Measurements from ENCODE around the gene PPP2R5D. TPM values are rescaled to one million over a fixed set of nuclear protein-coding genes. Genes with fewer than 3 reads are reported as not detected.

Gene PPP2R5D
- total and polyA plus RNA-seq, 9 donors: 34.7 to 54.8 (median 44.6) TPM

DNA sequence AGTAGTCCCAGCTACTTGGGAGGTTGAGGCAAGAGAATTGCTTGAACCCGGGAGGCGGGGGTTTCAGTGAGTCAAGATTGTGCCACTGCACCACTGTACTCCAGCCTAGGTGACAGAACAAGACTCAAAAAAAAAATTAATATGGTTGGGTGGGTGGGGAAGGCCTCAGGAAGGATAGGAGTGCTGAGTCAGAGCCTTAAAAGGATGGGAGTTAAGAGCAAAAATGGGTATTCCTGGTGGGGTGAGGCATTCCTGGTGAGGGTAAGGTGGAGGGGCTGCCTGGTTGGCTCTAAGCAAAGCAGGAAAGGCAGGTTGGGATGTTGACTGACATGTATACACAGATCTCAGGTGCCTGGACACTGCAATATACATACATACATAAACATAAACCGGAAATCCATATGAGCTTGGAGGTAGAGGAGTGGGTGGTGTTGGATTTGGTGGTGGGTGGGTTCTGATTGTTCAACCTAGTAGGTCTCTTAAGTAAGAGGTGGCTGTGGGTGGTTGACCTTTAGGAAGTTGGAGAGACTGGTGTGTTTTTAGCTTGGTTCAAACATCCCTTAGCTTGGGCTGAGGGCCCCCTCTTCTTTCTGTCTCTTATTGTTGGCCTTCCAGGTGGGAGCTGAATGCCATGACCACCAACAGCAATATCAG lies 35.8 kb downstream of the PPP2R5D start:
- WGBS (ENCODE audit: insufficient coverage): 100% methylated on average over 2 of the region's 3 CpGs
- Histone ChIP-seq H3K36me3 (ENCODE audit: control insufficient read depth, insufficient read depth, low read length) (peaks cover 57% of the 10 kb centered on the region), H3K27ac (ENCODE audit: low read length) (peak overlapping the region; percentile 97), H3K4me1 (ENCODE audit: control insufficient read depth, insufficient read depth, low read length) (peaks cover 56% of the 10 kb centered on the region), H3K9me3 (replicated peaks; ENCODE audit: control insufficient read depth, low read depth, low read length) (no peaks in the 10 kb centered on the region), H3K27me3 (ENCODE audit: control insufficient read depth, insufficient read depth, low read length) (no peaks in the 10 kb centered on the region), H3K4me3 (ENCODE audit: low read length) (no peak overlapping the region)
- no peak for DNase-seq

DNA sequence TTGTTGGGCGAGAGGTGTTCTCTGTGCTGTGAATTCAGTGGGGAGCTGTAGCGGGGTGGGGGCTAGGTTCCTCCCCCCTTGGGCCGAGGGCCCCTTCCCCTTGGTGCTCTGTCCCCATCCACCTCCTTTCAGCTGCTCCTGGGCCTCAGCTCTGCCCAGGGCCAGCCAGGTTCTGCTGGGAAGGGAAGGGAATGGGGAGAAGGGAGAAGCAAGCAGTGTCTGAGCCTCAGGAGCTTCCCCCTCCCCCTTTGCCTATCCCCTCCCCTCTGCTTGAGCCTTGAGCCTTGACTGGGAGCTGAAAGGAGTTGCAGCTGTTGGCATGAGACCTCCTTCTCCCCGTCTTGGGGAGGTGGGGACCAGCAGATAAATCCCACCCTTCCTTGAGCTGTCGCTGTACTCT lies 36.5 kb downstream of the PPP2R5D start:
- Histone ChIP-seq H3K36me3 (ENCODE audit: control insufficient read depth, insufficient read depth, low read length) (peaks cover 62% of the 10 kb centered on the region), H3K27ac (ENCODE audit: low read length) (peak overlapping the region; percentile 97)
- WGBS (ENCODE audit: insufficient coverage): no CpG with 5 or more reads among the region's 5 CpGs

GRCh38 chr6:43021270-43022047 lies 37.1 kb downstream of the PPP2R5D start, which contains the start of gene RRP36:
Gene RRP36 (plus strand): TSS chr6:43021623. CDS start chr6:43021655, 32 bp downstream.
- no peaks in the 10 kb centered on the region for H3K9me3 ChIP-seq (replicated peaks; ENCODE audit: control insufficient read depth, low read depth, low read length)

More for the DNA sequence above, 36.5 kb downstream of the PPP2R5D start:
- Histone ChIP-seq H3K27me3 (ENCODE audit: control insufficient read depth, insufficient read depth, low read length) (no peaks in the 10 kb centered on the region), H3K9me3 (replicated peaks; ENCODE audit: control insufficient read depth, low read depth, low read length) (no peaks in the 10 kb centered on the region), H3K4me3 (ENCODE audit: low read length) (peak overlapping the region; percentile 99), H3K4me1 (ENCODE audit: control insufficient read depth, insufficient read depth, low read length) (peaks cover 50% of the 10 kb centered on the region)
- peak; percentile 44 for DNase-seq

DNA sequence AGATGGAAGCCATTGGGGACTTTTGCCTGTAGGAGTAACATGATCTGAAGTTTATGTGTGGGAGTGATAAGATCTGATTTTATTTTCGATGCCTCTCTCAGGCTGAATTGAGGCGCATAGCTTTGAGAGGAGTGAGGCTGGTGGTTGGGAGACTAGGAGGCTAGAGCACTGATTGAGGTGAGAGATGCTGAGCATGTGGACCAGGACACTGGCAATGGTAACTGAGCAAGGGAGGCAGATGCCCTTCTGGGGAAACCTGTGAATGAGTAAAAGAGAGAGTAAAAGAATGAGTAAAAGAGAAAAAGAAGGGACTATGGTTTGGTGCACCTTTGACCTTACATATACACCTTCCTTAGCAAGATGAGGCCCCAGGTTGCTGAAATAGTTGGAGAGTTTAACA lies 40.1 kb downstream of the PPP2R5D start:
- no peaks in the 10 kb centered on the region for H3K27me3 ChIP-seq (ENCODE audit: control insufficient read depth, insufficient read depth, low read length)
- no peak overlapping the region for H3K27ac ChIP-seq (ENCODE audit: low read length)
- WGBS (ENCODE audit: insufficient coverage): 84% methylated on average over 2 of the region's 2 CpGs
- H3K4me1 ChIP-seq (ENCODE audit: control insufficient read depth, insufficient read depth, low read length): peaks cover 20% of the 10 kb centered on the region
- H3K9me3 ChIP-seq (replicated peaks; ENCODE audit: control insufficient read depth, low read depth, low read length): no peaks in the 10 kb centered on the region
- no peak for DNase-seq
- H3K36me3 ChIP-seq (ENCODE audit: control insufficient read depth, insufficient read depth, low read length): peaks cover 70% of the 10 kb centered on the region
- no peak overlapping the region for H3K4me3 ChIP-seq (ENCODE audit: low read length)

More at GRCh38 chr6:43021270-43022047, 37.1 kb downstream of the PPP2R5D start, which contains the start of gene RRP36:
- Histone ChIP-seq H3K27me3 (ENCODE audit: control insufficient read depth, insufficient read depth, low read length) (no peaks in the 10 kb centered on the region), H3K36me3 (ENCODE audit: control insufficient read depth, insufficient read depth, low read length) (peaks cover 68% of the 10 kb centered on the region), H3K4me1 (ENCODE audit: control insufficient read depth, insufficient read depth, low read length) (peaks cover 44% of the 10 kb centered on the region), H3K4me3 (ENCODE audit: low read length) (peak within 1 kb of the TSS; percentile 99), H3K27ac (ENCODE audit: low read length) (peak within 1 kb of the TSS; percentile 97)
- under 1% methylated on average over 52 of the region's 56 CpGs for WGBS (ENCODE audit: insufficient coverage)
- DNase-seq: peak; percentile 88

GRCh38 chr6:43026365-43026764 lies 42.0 kb downstream of the PPP2R5D start:
- Histone ChIP-seq H3K27me3 (ENCODE audit: control insufficient read depth, insufficient read depth, low read length) (no peaks in the 10 kb centered on the region), H3K36me3 (ENCODE audit: control insufficient read depth, insufficient read depth, low read length) (peaks cover 67% of the 10 kb centered on the region), H3K27ac (ENCODE audit: low read length) (no peak overlapping the region), H3K9me3 (replicated peaks; ENCODE audit: control insufficient read depth, low read depth, low read length) (no peaks in the 10 kb centered on the region), H3K4me3 (ENCODE audit: low read length) (no peak overlapping the region), H3K4me1 (ENCODE audit: control insufficient read depth, insufficient read depth, low read length) (peaks cover 7% of the 10 kb centered on the region)
- no peak for DNase-seq
- WGBS (ENCODE audit: insufficient coverage): 78% methylated on average over 1 of the region's 5 CpGs

- Histone ChIP-seq H3K9me3 (replicated peaks; ENCODE audit: control insufficient read depth, low read depth, low read length) (no peaks in the 10 kb centered on the region), H3K36me3 (ENCODE audit: control insufficient read depth, insufficient read depth, low read length) (peaks cover 84% of the 10 kb centered on the region), H3K4me3 (ENCODE audit: low read length) (no peak overlapping the region), H3K27ac (ENCODE audit: low read length) (no peak overlapping the region), H3K27me3 (ENCODE audit: control insufficient read depth, insufficient read depth, low read length) (no peaks in the 10 kb centered on the region), H3K4me1 (ENCODE audit: control insufficient read depth, insufficient read depth, low read length) (no peaks in the 10 kb centered on the region)
- WGBS (ENCODE audit: insufficient coverage): 92% methylated on average over 5 of the region's 9 CpGs
- no peak for DNase-seq
Measured at GRCh38 chr6:43029120-43029519, 44.8 kb downstream of the PPP2R5D start.

DNA sequence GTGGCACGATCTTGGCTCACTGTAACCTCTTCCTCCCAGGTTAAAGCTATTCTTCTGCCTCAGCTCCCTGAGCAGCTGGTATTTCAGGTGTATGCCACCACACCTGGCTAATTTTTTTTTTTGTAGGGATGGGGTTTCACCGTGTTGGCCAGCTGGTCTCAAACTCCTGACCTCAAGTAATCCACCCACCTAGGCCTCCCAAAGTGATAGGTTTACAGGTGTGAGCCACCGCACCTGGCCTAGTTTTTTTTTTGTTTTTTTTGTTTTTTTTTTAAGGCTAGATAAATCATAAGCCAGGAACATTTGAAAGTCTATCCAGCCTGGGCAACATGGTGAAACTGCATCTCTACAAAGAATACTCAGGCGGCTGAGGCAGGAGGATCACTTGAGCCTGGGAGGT lies 48.0 kb downstream of the PPP2R5D start:
- no peaks in the 10 kb centered on the region for H3K27me3 ChIP-seq (ENCODE audit: control insufficient read depth, insufficient read depth, low read length)

DNA sequence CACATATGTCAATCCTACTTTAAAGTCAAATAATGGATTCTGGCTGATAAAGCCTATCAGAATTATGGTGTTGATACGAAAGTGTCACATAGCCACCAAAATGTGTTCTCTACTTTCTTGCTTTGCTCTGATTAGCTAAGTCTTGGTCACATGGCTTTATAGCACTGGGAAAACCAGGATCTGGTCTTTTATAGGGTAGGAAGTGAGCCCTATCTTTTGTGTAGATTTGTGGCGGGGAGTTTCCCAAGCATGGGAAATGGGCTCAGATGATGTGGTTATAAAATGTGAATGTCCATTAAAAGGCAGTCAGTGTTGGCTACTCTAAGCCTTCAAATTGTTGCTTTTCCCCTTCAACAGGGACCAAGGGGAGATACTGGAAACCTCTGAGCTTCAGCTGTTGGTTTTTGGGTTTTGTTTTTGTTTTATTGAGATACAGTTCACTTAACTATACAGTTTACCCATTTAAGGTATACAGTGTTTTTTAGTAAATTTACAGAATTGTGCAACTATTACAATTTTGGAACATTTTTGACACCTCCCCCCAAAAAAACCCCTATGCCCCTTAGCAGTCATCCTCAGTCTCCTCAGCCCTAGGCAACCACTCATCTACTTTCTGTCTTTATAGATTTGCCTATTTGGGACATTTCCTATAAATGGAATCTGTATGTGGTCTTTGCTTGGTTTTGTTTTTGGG lies 49.3 kb downstream of the PPP2R5D start:
- Histone ChIP-seq H3K27ac (ENCODE audit: low read length) (no peak overlapping the region), H3K36me3 (ENCODE audit: control insufficient read depth, insufficient read depth, low read length) (peaks cover 80% of the 10 kb centered on the region), H3K27me3 (ENCODE audit: control insufficient read depth, insufficient read depth, low read length) (no peaks in the 10 kb centered on the region), H3K9me3 (replicated peaks; ENCODE audit: control insufficient read depth, low read depth, low read length) (no peaks in the 10 kb centered on the region), H3K4me1 (ENCODE audit: control insufficient read depth, insufficient read depth, low read length) (peaks cover 3% of the 10 kb centered on the region), H3K4me3 (ENCODE audit: low read length) (no peak overlapping the region)
- WGBS (ENCODE audit: insufficient coverage): 93% methylated on average over 2 of the region's 2 CpGs
- DNase-seq: no peak

More for the DNA sequence above, 48.0 kb downstream of the PPP2R5D start:
- 88% methylated on average over 1 of the region's 4 CpGs for WGBS (ENCODE audit: insufficient coverage)
- H3K9me3 ChIP-seq (replicated peaks; ENCODE audit: control insufficient read depth, low read depth, low read length): no peaks in the 10 kb centered on the region
- no peak overlapping the region for H3K27ac ChIP-seq (ENCODE audit: low read length)
- peaks cover 3% of the 10 kb centered on the region for H3K4me1 ChIP-seq (ENCODE audit: control insufficient read depth, insufficient read depth, low read length)
- peaks cover 78% of the 10 kb centered on the region for H3K36me3 ChIP-seq (ENCODE audit: control insufficient read depth, insufficient read depth, low read length)
- DNase-seq: no peak
- no peak overlapping the region for H3K4me3 ChIP-seq (ENCODE audit: low read length)

GRCh38 chr6:43034190-43034525 lies 49.8 kb downstream of the PPP2R5D start:
- WGBS (ENCODE audit: insufficient coverage): 83% methylated on average over 1 of the region's 2 CpGs
- H3K27me3 ChIP-seq (ENCODE audit: control insufficient read depth, insufficient read depth, low read length): no peaks in the 10 kb centered on the region
- peaks cover 80% of the 10 kb centered on the region for H3K36me3 ChIP-seq (ENCODE audit: control insufficient read depth, insufficient read depth, low read length)
- no peak overlapping the region for H3K27ac ChIP-seq (ENCODE audit: low read length)
- H3K4me1 ChIP-seq (ENCODE audit: control insufficient read depth, insufficient read depth, low read length): peaks cover 3% of the 10 kb centered on the region
- H3K4me3 ChIP-seq (ENCODE audit: low read length): no peak overlapping the region
- DNase-seq: no peak
- no peaks in the 10 kb centered on the region for H3K9me3 ChIP-seq (replicated peaks; ENCODE audit: control insufficient read depth, low read depth, low read length)

Data from muscle of leg (tissue), 11 donors.